AG09319 (cell line): Measurements from ENCODE around the gene USP17L30.

Source experiments
- DNase-seq: peaks from one replicate; pipeline ENCODE4 v3.0.0-alpha.2; 2010; ENCODE audit warnings: low read depth; ENCODE audit errors: extremely low read depth
- CTCF ChIP-seq: IDR thresholded peaks from 2 replicates; pipeline ENCODE4 v1.5.1; 2011; ENCODE audit warnings: low read depth, mild to moderate bottlenecking, inconsistent platforms, low read length, moderate library complexity

USP17L30 gene

GRCh38 chr4:9409793-9410192 lies 46.9 kb downstream of the USP17L30 start:
- no peak for DNase-seq
- no peak for TF ChIP-seq CTCF
